SK-N-SH (cell line): ENCODE data around the gene PEX12. TPM values are rescaled to one million over a fixed set of nuclear protein-coding genes. Genes with fewer than 3 reads are reported as not detected.

ENCODE experiments used
- CTCF ChIA-PET: fragments of 300-600, 350-600 bp; formaldehyde crosslinking; extraction: SDS; loops from one replicate; lab custom pipeline; 2021; lab: Yijun Ruan, JAX
- POLR2A ChIA-PET: fragments of 350-600 bp; sonication (Branson Sonifier 250); formaldehyde crosslinking; extraction: SDS; loops from one replicate; lab custom pipeline; 2020; ENCODE audit warnings: antibody characterized with exemption, inconsistent platforms; lab: Yijun Ruan, JAX
- DNase-seq: peaks from one replicate; pipeline ENCODE4 v3.0.0; 2012
- H2AFZ ChIP-seq: fragments of 200-600 bp; sonication (generic); 2 replicates; pipeline ENCODE4 v1.8.1; 2016; ENCODE audit warnings: antibody characterized with exemption, mild to moderate bottlenecking, low read depth
- H3F3A ChIP-seq: fragments of 200-600 bp; sonication (generic); replicated peaks from 2 replicates; pipeline ENCODE3; 2016; ENCODE audit warnings: antibody characterized with exemption, mild to moderate bottlenecking; ENCODE audit not compliant: insufficient read depth
- H3K27ac ChIP-seq, 2 experiments: fragments of 200-500 bp in 1 of 2; fragments of 200-600 bp in 1 of 2; sonication (Bioruptor generic) in 1 of 2; sonication (generic), shearing (Covaris generic) in 1 of 2; 2 replicates each; pipeline versions ENCODE4 v1.5.1 to v1.6.1; 2014 to 2016; ENCODE audit warnings: low read depth in 2 of 2, inconsistent platforms in 1 of 2, low read length in 1 of 2, mild to moderate bottlenecking in 1 of 2, mixed read lengths in 1 of 2
- H3K27me3 ChIP-seq: fragments of 200-600 bp; sonication (generic), shearing (Covaris generic); 2 replicates; pipeline ENCODE4 v1.6.1; 2016; ENCODE audit warnings: mixed run types; ENCODE audit not compliant: insufficient read depth
- H3K36me3 ChIP-seq, 2 experiments: fragments of 200-500 bp in 1 of 2; fragments of 200-600 bp in 1 of 2; sonication (Bioruptor generic) in 1 of 2; sonication (generic) in 1 of 2; replicated peaks in 1 of 2; 2 replicates each; pipeline versions ENCODE3 to v1.5.1; 2014 to 2016; ENCODE audit warnings: low read length in 1 of 2, mild to moderate bottlenecking in 1 of 2; ENCODE audit not compliant: insufficient read depth in 2 of 2, control insufficient read depth in 1 of 2
- H3K4me1 ChIP-seq, 2 experiments: fragments of 200-500 bp in 1 of 2; fragments of 200-600 bp in 1 of 2; sonication (Bioruptor generic) in 1 of 2; sonication (generic), shearing (Covaris generic) in 1 of 2; 2 replicates each; pipeline versions ENCODE4 v1.5.1 to v1.6.1; 2014 to 2016; ENCODE audit warnings: low read depth in 1 of 2, low read length in 1 of 2, mixed run types in 1 of 2; ENCODE audit not compliant: insufficient read depth in 2 of 2, control insufficient read depth in 1 of 2
- H3K4me2 ChIP-seq: fragments of 200-600 bp; sonication (generic), shearing (Covaris generic); 2 replicates; pipeline ENCODE4 v1.6.1; 2017; ENCODE audit warnings: mixed run types
- H3K4me3 ChIP-seq, 2 experiments: fragments of 200-500 bp in 1 of 2; fragments of 200-600 bp in 1 of 2; sonication (Bioruptor generic) in 1 of 2; sonication (generic), shearing (Covaris generic) in 1 of 2; 2 replicates each; pipeline versions ENCODE4 v1.5.1 to v1.8.1; 2014 to 2016; ENCODE audit warnings: low read depth in 2 of 2, inconsistent platforms in 1 of 2, low read length in 1 of 2, mild to moderate bottlenecking in 1 of 2, mixed read lengths in 1 of 2, moderate library complexity in 1 of 2
- H3K79me2 ChIP-seq: fragments of 200-600 bp; sonication (generic); 2 replicates; pipeline ENCODE4 v1.8.1; 2017; ENCODE audit warnings: mild to moderate bottlenecking; ENCODE audit not compliant: insufficient read depth
- H3K9ac ChIP-seq: fragments of 200-600 bp; sonication (generic); 2 replicates; pipeline ENCODE4 v1.6.1; 2017; ENCODE audit warnings: mixed run types
- H3K9me2 ChIP-seq: fragments of 200-600 bp; sonication (generic); 2 replicates; pipeline ENCODE4 v1.6.1; 2017; ENCODE audit warnings: mixed run types
- H3K9me3 ChIP-seq: fragments of 200-600 bp; sonication (generic); 2 replicates; pipeline ENCODE4 v1.6.1; 2017; ENCODE audit warnings: mixed run types, mild to moderate bottlenecking, moderate library complexity
- H4K20me1 ChIP-seq: fragments of 200-600 bp; sonication (generic); 2 replicates; pipeline ENCODE4 v1.6.1; 2017; ENCODE audit warnings: mild to moderate bottlenecking, mixed run types; ENCODE audit not compliant: insufficient read depth
- CHD2 ChIP-seq: fragments of 150-350 bp; IDR thresholded peaks from 2 replicates; pipeline ENCODE4 v1.6.1; 2018; ENCODE audit warnings: low read length; ENCODE audit not compliant: partially characterized antibody
- FOXM1 ChIP-seq: IDR thresholded peaks from 2 replicates; pipeline ENCODE4 v1.4.0; 2012; ENCODE audit warnings: low read depth, mild to moderate bottlenecking
- GATA2 ChIP-seq: sonication (generic); formaldehyde crosslinking; IDR thresholded peaks from 2 replicates; pipeline ENCODE4 v1.5.0; 2020; ENCODE audit warnings: mild to moderate bottlenecking, missing genetic modification reagents
- MXI1 ChIP-seq: IDR thresholded peaks from 2 replicates; pipeline ENCODE4 v1.6.1; 2012; ENCODE audit warnings: mild to moderate bottlenecking, low read depth, low read length, improper control_type of control experiment
- POLR2AphosphoS5 ChIP-seq: IDR thresholded peaks from 2 replicates; pipeline ENCODE4 v1.6.1; 2012; ENCODE audit warnings: low read depth, low read length
- SIN3A ChIP-seq: IDR thresholded peaks from 2 replicates; pipeline ENCODE4 v1.6.1; 2012; ENCODE audit warnings: low read depth, mild to moderate bottlenecking, low read length, moderate library complexity, borderline replicate concordance
- TCF12 ChIP-seq: IDR thresholded peaks from 2 replicates; pipeline ENCODE4 v1.4.0; 2012
- WGBS: methylation state at CpG from one replicate; pipeline ENCODE4 v1.1.6; 2017; ENCODE audit warnings: low lambda C conversion rate; 5-methylcytosine and 5-hydroxymethylcytosine counted together
- polyA plus RNA-seq, 3 experiments: library from polyadenylated mRNA; depleted of rRNA; stranded (reverse); fragments of >200 nt; gene quantifications; 2 replicates each; pipeline ENCODE4 v1.2.3, GENCODE V29; 2012
- TF ChIP-seq, protein P1 (sequence below): IDR thresholded peaks from 2 replicates; pipeline ENCODE4 v1.6.1; 2012; ENCODE audit warnings: mild to moderate bottlenecking, low read depth, low read length, moderate library complexity
- TF ChIP-seq, protein P2 (sequence below): fragments of 150-350 bp; IDR thresholded peaks from 2 replicates; pipeline ENCODE4 v1.6.1; 2016; ENCODE audit warnings: mild to moderate bottlenecking, low read depth, low read length
- TF ChIP-seq, protein P3 (sequence below): IDR thresholded peaks from 2 replicates; pipeline ENCODE4 v1.4.0; 2012; ENCODE audit warnings: low read depth, borderline replicate concordance

The PEX12 gene
- polyA plus RNA-seq, 1 of the 3 experiments (the other 2 are of a cell fraction), result 4.3 TPM

DNA sequence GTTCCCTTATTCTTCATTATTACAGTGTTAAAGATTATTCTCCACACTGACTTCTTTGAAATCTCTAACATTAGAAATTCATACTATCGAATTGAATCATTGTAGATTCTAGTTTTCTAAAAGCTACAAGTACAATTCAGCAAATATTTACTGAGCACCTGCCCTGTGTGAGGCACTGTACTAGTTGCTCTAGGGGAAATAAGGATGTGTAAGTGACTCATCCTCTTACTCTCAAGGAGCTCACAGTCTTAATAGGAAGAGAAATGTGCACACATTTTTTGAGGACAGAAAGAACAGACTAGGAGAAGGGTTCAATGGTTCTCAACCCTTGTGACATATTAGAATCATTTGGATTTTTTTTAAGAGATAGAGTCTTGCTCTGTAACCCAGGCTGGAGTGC, 33.2 kb downstream of the PEX12 start (continued):
- TF ChIP-seq, protein P1, sequence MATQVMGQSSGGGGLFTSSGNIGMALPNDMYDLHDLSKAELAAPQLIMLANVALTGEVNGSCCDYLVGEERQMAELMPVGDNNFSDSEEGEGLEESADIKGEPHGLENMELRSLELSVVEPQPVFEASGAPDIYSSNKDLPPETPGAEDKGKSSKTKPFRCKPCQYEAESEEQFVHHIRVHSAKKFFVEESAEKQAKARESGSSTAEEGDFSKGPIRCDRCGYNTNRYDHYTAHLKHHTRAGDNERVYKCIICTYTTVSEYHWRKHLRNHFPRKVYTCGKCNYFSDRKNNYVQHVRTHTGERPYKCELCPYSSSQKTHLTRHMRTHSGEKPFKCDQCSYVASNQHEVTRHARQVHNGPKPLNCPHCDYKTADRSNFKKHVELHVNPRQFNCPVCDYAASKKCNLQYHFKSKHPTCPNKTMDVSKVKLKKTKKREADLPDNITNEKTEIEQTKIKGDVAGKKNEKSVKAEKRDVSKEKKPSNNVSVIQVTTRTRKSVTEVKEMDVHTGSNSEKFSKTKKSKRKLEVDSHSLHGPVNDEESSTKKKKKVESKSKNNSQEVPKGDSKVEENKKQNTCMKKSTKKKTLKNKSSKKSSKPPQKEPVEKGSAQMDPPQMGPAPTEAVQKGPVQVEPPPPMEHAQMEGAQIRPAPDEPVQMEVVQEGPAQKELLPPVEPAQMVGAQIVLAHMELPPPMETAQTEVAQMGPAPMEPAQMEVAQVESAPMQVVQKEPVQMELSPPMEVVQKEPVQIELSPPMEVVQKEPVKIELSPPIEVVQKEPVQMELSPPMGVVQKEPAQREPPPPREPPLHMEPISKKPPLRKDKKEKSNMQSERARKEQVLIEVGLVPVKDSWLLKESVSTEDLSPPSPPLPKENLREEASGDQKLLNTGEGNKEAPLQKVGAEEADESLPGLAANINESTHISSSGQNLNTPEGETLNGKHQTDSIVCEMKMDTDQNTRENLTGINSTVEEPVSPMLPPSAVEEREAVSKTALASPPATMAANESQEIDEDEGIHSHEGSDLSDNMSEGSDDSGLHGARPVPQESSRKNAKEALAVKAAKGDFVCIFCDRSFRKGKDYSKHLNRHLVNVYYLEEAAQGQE, result no peak
- TF ChIP-seq SIN3A, result no peak
- TF ChIP-seq, protein P2, sequence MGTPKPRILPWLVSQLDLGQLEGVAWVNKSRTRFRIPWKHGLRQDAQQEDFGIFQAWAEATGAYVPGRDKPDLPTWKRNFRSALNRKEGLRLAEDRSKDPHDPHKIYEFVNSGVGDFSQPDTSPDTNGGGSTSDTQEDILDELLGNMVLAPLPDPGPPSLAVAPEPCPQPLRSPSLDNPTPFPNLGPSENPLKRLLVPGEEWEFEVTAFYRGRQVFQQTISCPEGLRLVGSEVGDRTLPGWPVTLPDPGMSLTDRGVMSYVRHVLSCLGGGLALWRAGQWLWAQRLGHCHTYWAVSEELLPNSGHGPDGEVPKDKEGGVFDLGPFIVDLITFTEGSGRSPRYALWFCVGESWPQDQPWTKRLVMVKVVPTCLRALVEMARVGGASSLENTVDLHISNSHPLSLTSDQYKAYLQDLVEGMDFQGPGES, result no peak

DNA sequence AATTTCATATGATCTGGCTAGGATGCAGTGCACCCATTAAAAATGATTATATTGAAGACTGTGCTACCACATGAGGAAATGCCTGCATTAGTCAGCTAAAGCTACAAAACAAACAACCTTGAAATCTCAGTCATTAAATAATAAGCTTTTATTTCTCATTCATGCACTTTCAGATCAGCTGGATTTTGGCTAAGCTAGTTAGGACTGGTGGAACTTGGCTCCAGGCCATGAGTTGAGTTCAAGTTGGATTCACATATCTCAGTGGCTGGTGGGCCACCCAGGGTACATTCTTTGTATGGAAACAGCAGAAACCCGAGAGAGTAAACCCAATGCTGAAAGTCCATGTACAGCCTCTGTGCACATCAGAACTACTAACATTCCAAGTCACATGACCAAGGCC, 34.5 kb downstream of the PEX12 start:
- Histone ChIP-seq H4K20me1 (no peaks in the 10 kb centered on the region; the same call in 1 of the 2 replicates), H3K27me3 (peaks cover 44% of the 10 kb centered on the region), H3K9me3 (no peaks in the 10 kb centered on the region), H3K9ac (no peak overlapping the region), H3K9me2 (no peaks in the 10 kb centered on the region), H3K4me1 (no peaks in the 10 kb centered on the region), H3K79me2 (no peaks in the 10 kb centered on the region), H3K27ac (no peak overlapping the region), H3K36me3 (no peaks in the 10 kb centered on the region), H3K4me2 (no peak overlapping the region), H3K4me3 (no peak overlapping the region)
- no peak for DNase-seq
- POLR2A ChIA-PET, result no interaction called here
- 14% methylated on average over 1 of the region's 1 CpG for WGBS
- TF ChIP-seq SIN3A (no peak), FOXM1 (no peak), TCF12 (no peak), CHD2 (no peak), GATA2 (CRISPR knock-in tag) (no peak), MXI1 (no peak), POLR2AphosphoS5 (no peak)
- TF ChIP-seq, protein P3, sequence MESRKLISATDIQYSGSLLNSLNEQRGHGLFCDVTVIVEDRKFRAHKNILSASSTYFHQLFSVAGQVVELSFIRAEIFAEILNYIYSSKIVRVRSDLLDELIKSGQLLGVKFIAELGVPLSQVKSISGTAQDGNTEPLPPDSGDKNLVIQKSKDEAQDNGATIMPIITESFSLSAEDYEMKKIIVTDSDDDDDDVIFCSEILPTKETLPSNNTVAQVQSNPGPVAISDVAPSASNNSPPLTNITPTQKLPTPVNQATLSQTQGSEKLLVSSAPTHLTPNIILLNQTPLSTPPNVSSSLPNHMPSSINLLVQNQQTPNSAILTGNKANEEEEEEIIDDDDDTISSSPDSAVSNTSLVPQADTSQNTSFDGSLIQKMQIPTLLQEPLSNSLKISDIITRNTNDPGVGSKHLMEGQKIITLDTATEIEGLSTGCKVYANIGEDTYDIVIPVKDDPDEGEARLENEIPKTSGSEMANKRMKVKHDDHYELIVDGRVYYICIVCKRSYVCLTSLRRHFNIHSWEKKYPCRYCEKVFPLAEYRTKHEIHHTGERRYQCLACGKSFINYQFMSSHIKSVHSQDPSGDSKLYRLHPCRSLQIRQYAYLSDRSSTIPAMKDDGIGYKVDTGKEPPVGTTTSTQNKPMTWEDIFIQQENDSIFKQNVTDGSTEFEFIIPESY, result no peak
- TF ChIP-seq, all 33 proteins: peak for 0
- Histone ChIP-seq H3F3A (no peaks in the 10 kb centered on the region), H2AFZ (no peak overlapping the region)
- CTCF ChIA-PET, result interaction anchor here (1.6 to 4.3 kb wide), 3 partner anchors 10 to 1124 kb away, joined by 3 to 26 read pairs (median 11); no protein-coding TSS in a partner anchor
